Sigmoid colon (tissue), 3 donors: ENCODE measurements around the gene NDP.

ENCODE experiments used
- CTCF ChIP-seq, 4 experiments: fragments of 450-650 bp in 3 of 4; fragments of 200-600 bp in 1 of 4; IDR thresholded peaks; one replicate each; pipeline ENCODE4 v1.5.1; 2016 to 2019; ENCODE audit warnings: antibody characterized with exemption in 4 of 4, mild to moderate bottlenecking in 3 of 4, moderate library complexity in 2 of 4
- POLR2A ChIP-seq, 2 donors: fragments of 450-650 bp; IDR thresholded peaks; one replicate each; pipeline ENCODE4 v1.6.1; 2016; ENCODE audit warnings: antibody characterized with exemption in 2 of 2, mild to moderate bottlenecking in 2 of 2, moderate library complexity in 2 of 2

GRCh38 chrX:43939187-43939926 is 33.8 kb downstream of the NDP start:
- TF ChIP-seq CTCF (IDR thresholded peaks at IDR 0.05) (no peak), POLR2A (IDR thresholded peaks at IDR 0.05) (no peak)
